A549 (cell line): ENCODE results near the gene KEAP1. TPM values are rescaled to one million over a fixed set of nuclear protein-coding genes. Genes with fewer than 3 reads are reported as not detected.

Source experiments
- ATAC-seq, 2 experiments: fragments of 200-7000 bp in 1 of 2; fragments of >200 bp in 1 of 2; cut with Nextera tagmentation in 1 of 2; cut with Tn5 transposase in 1 of 2; 3 replicates each; pipeline versions ENCODE4 v1.8.0 to v1.9.1; 2018 to 2020; ENCODE audit warnings: mild to moderate bottlenecking in 1 of 2, moderate library complexity in 1 of 2
- CTCF ChIA-PET: fragments of 300-600 bp; sonication (Branson Sonifier 250); formaldehyde crosslinking; extraction: SDS; loops from one replicate; lab custom pipeline; 2021; ENCODE audit warnings: antibody characterized with exemption, inconsistent platforms; lab: Yijun Ruan, JAX
- POLR2A ChIA-PET: fragments of 350-600 bp; formaldehyde crosslinking; extraction: SDS; loops from one replicate; lab custom pipeline; 2021; ENCODE audit warnings: antibody characterized with exemption, inconsistent platforms; lab: Yijun Ruan, JAX
- DNase-seq, 2 experiments: peaks; one replicate each; pipeline versions ENCODE4 v3.0.0 to v3.0.0-alpha.2; 2011 to 2016; ENCODE audit warnings: low read depth in 1 of 2, low spot score in 1 of 2
- FAIRE-seq: peaks from 2 replicates; lab custom pipeline; 2011; peaks lifted over from hg19 to GRCh38; lab: Jason Lieb, UNC
- H3K27ac ChIP-seq, 2 experiments: fragments of >200 bp; sonication (Bioruptor Twin); formaldehyde crosslinking; 3 replicates each; pipeline ENCODE4 v1.5.1; 2016 to 2017
- H3K4me1 ChIP-seq: fragments of >200 bp; sonication (Bioruptor Twin); formaldehyde crosslinking; 3 replicates; pipeline ENCODE4 v1.6.1; 2016
- H3K4me2 ChIP-seq: fragments of >200 bp; sonication (Bioruptor Twin); formaldehyde crosslinking; 3 replicates; pipeline ENCODE4 v1.6.1; 2016
- H3K4me3 ChIP-seq: fragments of >200 bp; sonication (Bioruptor Twin); formaldehyde crosslinking; 3 replicates; pipeline ENCODE4 v1.5.1; 2016
- H3K9me3 ChIP-seq: fragments of >200 bp; sonication (Bioruptor Twin); formaldehyde crosslinking; 3 replicates; pipeline ENCODE4 v1.6.1; 2016
- ATOH8 ChIP-seq: fragments of 250-450 bp; sonication (Bioruptor Pico); IDR thresholded peaks from 2 replicates; pipeline ENCODE4 v1.5.0; 2020; ENCODE audit warnings: low read depth, mild to moderate bottlenecking, moderate library complexity
- BHLHE40 ChIP-seq: IDR thresholded peaks from 2 replicates; pipeline ENCODE4 v1.6.1; 2012; ENCODE audit warnings: low read depth, low read length, inconsistent platforms
- CBX8 ChIP-seq: fragments of 200-600 bp; sonication (generic); IDR thresholded peaks from 2 replicates; pipeline ENCODE4 v1.6.1; 2016
- CEBPB ChIP-seq, 2 experiments: fragments of >200 bp in 1 of 2; sonication (Bioruptor Twin) in 1 of 2; formaldehyde crosslinking in 1 of 2; IDR thresholded peaks; 2 replicates each; pipeline ENCODE4 v1.6.1; 2012 to 2016
- CHD4 ChIP-seq: fragments of 200-600 bp; sonication (generic); IDR thresholded peaks from 2 replicates; pipeline ENCODE4 v1.6.1; 2016; ENCODE audit warnings: antibody characterized with exemption, mild to moderate bottlenecking, borderline replicate concordance
- CTCF ChIP-seq: fragments of >200 bp; sonication (Bioruptor Twin); formaldehyde crosslinking; IDR thresholded peaks from 3 replicates; pipeline ENCODE4 v1.5.1; 2016
- EHMT2 ChIP-seq: fragments of 200-600 bp; sonication (generic); IDR thresholded peaks from 2 replicates; pipeline ENCODE4 v1.6.1; 2016; ENCODE audit warnings: antibody characterized with exemption, low read depth, mild to moderate bottlenecking, moderate library complexity
- ESRRA ChIP-seq: fragments of 150-350 bp; IDR thresholded peaks from 2 replicates; pipeline ENCODE4 v1.6.1; 2014; ENCODE audit warnings: mild to moderate bottlenecking, low read length, borderline replicate concordance
- FOSB ChIP-seq: fragments of 250-450 bp; sonication (Bioruptor Pico); IDR thresholded peaks from 2 replicates; pipeline ENCODE4 v1.5.0; 2020; ENCODE audit warnings: mild to moderate bottlenecking, moderate library complexity
- HDAC2 ChIP-seq: fragments of 200-600 bp; sonication (generic); IDR thresholded peaks from 2 replicates; pipeline ENCODE4 v1.6.1; 2016
- HOXB5 ChIP-seq: fragments of 250-450 bp; sonication (Bioruptor Pico); IDR thresholded peaks from 2 replicates; pipeline ENCODE4 v1.5.0; 2020; ENCODE audit warnings: mild to moderate bottlenecking, moderate library complexity
- JUN ChIP-seq, 2 experiments: fragments of >200 bp; sonication (Bioruptor Twin); formaldehyde crosslinking; IDR thresholded peaks; 2 replicates in 1 of 2; 3 replicates in 1 of 2; pipeline ENCODE4 v1.6.1; 2016 to 2017
- KDM5A ChIP-seq: fragments of 200-600 bp; sonication (generic); IDR thresholded peaks from 2 replicates; pipeline ENCODE4 v1.6.1; 2016; ENCODE audit warnings: antibody characterized with exemption, mild to moderate bottlenecking
- MAFK ChIP-seq: fragments of 450-650 bp; IDR thresholded peaks from 2 replicates; pipeline ENCODE4 v1.6.1; 2014; ENCODE audit not compliant: partially characterized antibody
- NPAS2 ChIP-seq: fragments of 250-450 bp; sonication (Bioruptor Pico); IDR thresholded peaks from 2 replicates; pipeline ENCODE4 v1.8.0; 2022; ENCODE audit warnings: mild to moderate bottlenecking, moderate library complexity, borderline replicate concordance
- PHF8 ChIP-seq: fragments of 200-600 bp; sonication (generic); IDR thresholded peaks from 2 replicates; pipeline ENCODE4 v1.6.1; 2016; ENCODE audit warnings: low read depth, mild to moderate bottlenecking, antibody characterized with exemption, moderate library complexity, borderline replicate concordance
- RAD21 ChIP-seq, 2 experiments: fragments of >200 bp in 1 of 2; sonication (Bioruptor Twin) in 1 of 2; formaldehyde crosslinking in 1 of 2; IDR thresholded peaks in 1 of 2; conservative IDR thresholded peaks in 1 of 2; 2 replicates in 1 of 2; 3 replicates in 1 of 2; pipeline ENCODE4 v1.6.1; 2012 to 2018; ENCODE audit warnings: inconsistent platforms in 1 of 2
- RARB ChIP-seq: fragments of 250-450 bp; sonication (Bioruptor Pico); IDR thresholded peaks from 2 replicates; pipeline ENCODE4 v1.8.0; 2021; ENCODE audit warnings: mild to moderate bottlenecking, moderate library complexity
- SMC3 ChIP-seq: fragments of >200 bp; sonication (Bioruptor Twin); formaldehyde crosslinking; IDR thresholded peaks from 3 replicates; pipeline ENCODE4 v1.6.1; 2018; ENCODE audit warnings: inconsistent platforms
- USF2 ChIP-seq: fragments of 450-650 bp; IDR thresholded peaks from 2 replicates; pipeline ENCODE4 v1.6.1; 2014; ENCODE audit warnings: antibody characterized with exemption
- ZFP36 ChIP-seq: fragments of 450-650 bp; IDR thresholded peaks from 2 replicates; pipeline ENCODE4 v1.6.1; 2014; ENCODE audit warnings: borderline replicate concordance; ENCODE audit not compliant: partially characterized antibody
- ZNF302 ChIP-seq: fragments of 250-450 bp; sonication (Bioruptor Pico); IDR thresholded peaks from 2 replicates; pipeline ENCODE4 v1.9.0; 2021; ENCODE audit warnings: inconsistent platforms, mild to moderate bottlenecking, moderate library complexity
- WGBS: methylation state at CpG from one replicate; pipeline ENCODE4 v1.1.6; 2017; ENCODE audit errors: missing lambda C conversion rate; 5-methylcytosine and 5-hydroxymethylcytosine counted together
- polyA plus RNA-seq, 4 experiments: library from polyadenylated mRNA; depleted of rRNA in 3 of 4; stranded (reverse); fragments of >200 nt; fragmentation: RNase III in 1 of 4; extraction: RNeasy Plus Mini Kit Qiagen cat#74134 plus additional on column Dnase treatment in 1 of 4; gene quantifications; 2 replicates in 3 of 4; 3 replicates in 1 of 4; pipeline ENCODE4 v1.2.3, GENCODE V29; 2011 to 2017
- TF ChIP-seq, protein P1 (sequence below): fragments of >200 bp; sonication (Bioruptor Twin); formaldehyde crosslinking; IDR thresholded peaks from 3 replicates; pipeline ENCODE4 v1.6.1; 2016

KEAP1 gene
- polyA plus RNA-seq, 2 of the 4 experiments (the other 2 are of a cell fraction): 49.3 to 67.7 TPM

DNA sequence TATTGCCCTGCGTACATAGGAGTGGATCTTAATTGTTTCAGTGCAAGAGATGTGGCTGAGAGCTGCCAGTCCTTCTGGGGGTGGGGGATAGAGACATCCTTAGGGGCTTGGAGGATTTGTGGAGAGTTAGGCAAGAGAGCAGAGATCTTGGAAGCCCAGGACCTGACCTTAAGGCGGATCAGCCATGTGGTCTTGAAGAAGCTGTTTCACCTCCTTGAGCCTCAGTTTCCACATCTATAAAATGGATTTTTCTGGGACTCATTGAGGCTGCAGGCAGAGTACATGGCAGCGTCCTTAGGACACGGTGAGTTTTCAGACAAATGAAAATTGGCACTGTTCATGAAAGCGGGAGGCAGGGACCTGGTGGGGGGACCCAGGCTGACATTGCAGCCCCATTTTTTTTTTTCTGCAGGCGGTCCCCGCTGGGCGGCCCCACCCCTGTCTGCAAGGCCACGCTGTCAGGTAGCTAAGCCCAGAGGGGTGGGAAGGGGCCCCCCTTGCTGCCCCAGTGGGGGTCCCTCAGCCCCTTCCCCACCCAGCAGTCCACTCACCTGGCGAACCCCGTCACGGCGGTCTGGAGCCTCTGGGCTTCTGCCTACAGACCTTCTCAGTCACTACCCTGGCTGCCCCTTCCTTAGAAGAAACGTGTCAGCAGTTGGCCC, 52.8 kb downstream of the KEAP1 start:
- H3K9me3 ChIP-seq: no peaks in the 10 kb centered on the region
- no peak overlapping the region for H3K27ac ChIP-seq
- WGBS: 89% methylated on average over 10 of the region's 14 CpGs
- DNase-seq: no peak
- TF ChIP-seq ZFP36: no peak
- no peak for TF ChIP-seq CTCF
- no peak for TF ChIP-seq SMC3
- no peak for TF ChIP-seq ZNF302 (CRISPR knock-in tag)
- TF ChIP-seq MAFK: no peak
- TF ChIP-seq ESRRA: no peak
- TF ChIP-seq USF2: no peak
- TF ChIP-seq RARB: no peak
- no peak for TF ChIP-seq CHD4
- TF ChIP-seq, protein P1, sequence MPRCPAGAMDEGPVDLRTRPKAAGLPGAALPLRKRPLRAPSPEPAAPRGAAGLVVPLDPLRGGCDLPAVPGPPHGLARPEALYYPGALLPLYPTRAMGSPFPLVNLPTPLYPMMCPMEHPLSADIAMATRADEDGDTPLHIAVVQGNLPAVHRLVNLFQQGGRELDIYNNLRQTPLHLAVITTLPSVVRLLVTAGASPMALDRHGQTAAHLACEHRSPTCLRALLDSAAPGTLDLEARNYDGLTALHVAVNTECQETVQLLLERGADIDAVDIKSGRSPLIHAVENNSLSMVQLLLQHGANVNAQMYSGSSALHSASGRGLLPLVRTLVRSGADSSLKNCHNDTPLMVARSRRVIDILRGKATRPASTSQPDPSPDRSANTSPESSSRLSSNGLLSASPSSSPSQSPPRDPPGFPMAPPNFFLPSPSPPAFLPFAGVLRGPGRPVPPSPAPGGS: no peak
- TF ChIP-seq, all 56 proteins: peak for 0
- CTCF ChIA-PET: interaction anchor here (1.0 to 1.5 kb wide), 3 partner anchors 16 to 33 kb away, joined by 3 to 7 read pairs (median 6); no protein-coding TSS in a partner anchor
- no peak overlapping the region for H3K4me3 ChIP-seq
- POLR2A ChIA-PET: no interaction called here
- FAIRE-seq (no peak), ATAC-seq (no peak)
- no peak overlapping the region for H3K4me2 ChIP-seq
- H3K4me1 ChIP-seq: no peaks in the 10 kb centered on the region

GRCh38 chr19:10449037-10449436, 54.1 kb downstream of the KEAP1 start:
- FAIRE-seq (no peak), DNase-seq (no peak)
- 89% methylated on average over 4 of the region's 7 CpGs for WGBS

GRCh38 chr19:10442698-10443097, 60.5 kb downstream of the KEAP1 start:
- TF ChIP-seq ATOH8: no peak
- TF ChIP-seq HOXB5 (CRISPR knock-in tag): no peak
- TF ChIP-seq CEBPB (IDR thresholded peaks at IDR 0.05): no peak
- TF ChIP-seq HDAC2: no peak
- TF ChIP-seq NPAS2 (CRISPR knock-in tag): no peak
- no peak for TF ChIP-seq JUN (IDR thresholded peaks at IDR 0.05)
- no peak for TF ChIP-seq FOSB
- no peak for TF ChIP-seq BHLHE40
- Histone ChIP-seq H3K9me3 (no peaks in the 10 kb centered on the region), H3K4me1 (no peaks in the 10 kb centered on the region), H3K4me3 (no peak overlapping the region), H3K27ac (no peak overlapping the region), H3K4me2 (no peak overlapping the region)
- DNase-seq (no peak), FAIRE-seq (no peak), ATAC-seq (no peak)
- CTCF ChIA-PET: no interaction called here
- POLR2A ChIA-PET: no interaction called here
- WGBS: 83% methylated on average over 3 of the region's 3 CpGs

More at GRCh38 chr19:10449037-10449436, 54.1 kb downstream of the KEAP1 start:
- TF ChIP-seq CBX8 (no peak), PHF8 (no peak), RAD21 (conservative IDR thresholded peaks at IDR 0.05 in 1 of 2, IDR thresholded peaks at IDR 0.05 in 1 of 2) (no peak), HOXB5 (CRISPR knock-in tag) (no peak), KDM5A (no peak), EHMT2 (no peak)
- CTCF ChIA-PET: no interaction called here
- no peak overlapping the region for H3K4me2 ChIP-seq
- POLR2A ChIA-PET: interaction anchor here (0.5 kb wide), 1 partner anchor 254 kb away, joined by 8 read pairs; no protein-coding TSS in a partner anchor
- H3K4me1 ChIP-seq: no peaks in the 10 kb centered on the region
- no peak overlapping the region for H3K4me3 ChIP-seq
- no peak overlapping the region for H3K27ac ChIP-seq
- H3K9me3 ChIP-seq: no peaks in the 10 kb centered on the region
- ATAC-seq: no peak
